ENCODE data around the gene DHRS12.
"Not testable (repeated sequence)": the region's sequence is repeated elsewhere in the genome, so short reads cannot be mapped to it uniquely, and the experiment has no call there.

The DHRS12 gene

GRCh38 chr13:51827254-51827653 is 23.3 kb upstream of the DHRS12 start:
- DNase-seq (ENCODE audit: low spot score): no peak

- DNase-seq (ENCODE audit: low spot score): no peak
These were observed 22.6 kb upstream of the DHRS12 start for GRCh38 chr13:51826606-51827005.

- no peak for DNase-seq (ENCODE audit: low spot score)
These were observed 21.8 kb upstream of the DHRS12 start for GRCh38 chr13:51825681-51826254.

- no peak for DNase-seq (ENCODE audit: low spot score)
These were observed 21.2 kb upstream of the DHRS12 start for GRCh38 chr13:51825165-51825592.

- DNase-seq (ENCODE audit: low spot score): not testable (repeated sequence)
These were observed 20.7 kb upstream of the DHRS12 start for GRCh38 chr13:51824712-51825111.

GRCh38 chr13:51823863-51824262 is 19.9 kb upstream of the DHRS12 start:
- DNase-seq (ENCODE audit: low spot score): no peak

- no peak for DNase-seq (ENCODE audit: low spot score)
These were observed 19.4 kb upstream of the DHRS12 start for GRCh38 chr13:51823359-51823758.

GRCh38 chr13:51822106-51822815 is 18.3 kb upstream of the DHRS12 start:
- no peak for DNase-seq (ENCODE audit: low spot score)

GRCh38 chr13:51821606-51822005 is 17.6 kb upstream of the DHRS12 start:
- no peak for DNase-seq (ENCODE audit: low spot score)

- no peak for DNase-seq (ENCODE audit: low spot score)
These were observed 16.1 kb upstream of the DHRS12 start for GRCh38 chr13:51820016-51820597.

GRCh38 chr13:51819544-51819943 is 15.6 kb upstream of the DHRS12 start:
- DNase-seq (ENCODE audit: low spot score): no peak

GRCh38 chr13:51818781-51819511 is 15.0 kb upstream of the DHRS12 start:
- no peak for DNase-seq (ENCODE audit: low spot score)

GRCh38 chr13:51818276-51818675 is 14.3 kb upstream of the DHRS12 start:
- DNase-seq (ENCODE audit: low spot score): no peak

- no peak for DNase-seq (ENCODE audit: low spot score)
These were observed 13.8 kb upstream of the DHRS12 start for GRCh38 chr13:51817717-51818116.

- DNase-seq (ENCODE audit: low spot score): no peak
These were observed 12.8 kb upstream of the DHRS12 start for GRCh38 chr13:51816604-51817249.

- no peak for DNase-seq (ENCODE audit: low spot score)
These were observed 11.9 kb upstream of the DHRS12 start for GRCh38 chr13:51815848-51816247.

GRCh38 chr13:51814825-51815650 is 11.1 kb upstream of the DHRS12 start:
- peak; percentile 70 for DNase-seq (ENCODE audit: low spot score)

GRCh38 chr13:51814071-51814470 is 10.1 kb upstream of the DHRS12 start:
- DNase-seq (ENCODE audit: low spot score): no peak

GRCh38 chr13:51811920-51812451 is 8.0 kb upstream of the DHRS12 start:
- DNase-seq (ENCODE audit: low spot score): no peak

- DNase-seq (ENCODE audit: low spot score): no peak
These were observed 7.1 kb upstream of the DHRS12 start for GRCh38 chr13:51811046-51811445.

GRCh38 chr13:51808811-51809210 is 4.8 kb upstream of the DHRS12 start:
- DNase-seq (ENCODE audit: low spot score): no peak

All from AG08396 (cell line).